NK-92 (cell line): ENCODE results near the gene TCF12.
"Not testable (repeated sequence)": the region's sequence is repeated elsewhere in the genome, so short reads cannot be mapped to it uniquely, and the experiment has no call there.

Experiments
- DNase-seq: peaks from one replicate; lab custom pipeline; 2025; ENCODE audit not compliant: unreplicated experiment; lab: John Stamatoyannopoulos, UW

Gene TCF12

GRCh38 chr15:57129064-57129463 lies 210.6 kb downstream of the TCF12 start:
- no peak for DNase-seq

GRCh38 chr15:57130956-57131355 lies 212.5 kb downstream of the TCF12 start:
- no peak for DNase-seq

GRCh38 chr15:57133127-57133968 lies 214.9 kb downstream of the TCF12 start:
- DNase-seq = no peak

- DNase-seq = no peak
These were observed 215.7 kb downstream of the TCF12 start for GRCh38 chr15:57134071-57134605.

GRCh38 chr15:57134851-57135250 lies 216.4 kb downstream of the TCF12 start:
- no peak for DNase-seq

GRCh38 chr15:57135800-57136199 lies 217.4 kb downstream of the TCF12 start:
- no peak for DNase-seq

- DNase-seq = no peak
These were observed 219.9 kb downstream of the TCF12 start for GRCh38 chr15:57138349-57138788.

- DNase-seq = no peak
These were observed 225.2 kb downstream of the TCF12 start for GRCh38 chr15:57143511-57144078.

- no peak for DNase-seq
These were observed 226.0 kb downstream of the TCF12 start for GRCh38 chr15:57144448-57144847.

- no peak for DNase-seq
These were observed 228.2 kb downstream of the TCF12 start for GRCh38 chr15:57146506-57147201.

- DNase-seq = no peak
These were observed 229.2 kb downstream of the TCF12 start for GRCh38 chr15:57147621-57148020.

- DNase-seq = no peak
These were observed 229.8 kb downstream of the TCF12 start for GRCh38 chr15:57148262-57148661.

GRCh38 chr15:57149196-57149595 lies 230.8 kb downstream of the TCF12 start:
- DNase-seq = no peak

- DNase-seq = no peak
These were observed 231.8 kb downstream of the TCF12 start for GRCh38 chr15:57150066-57150865.

- not testable (repeated sequence) for DNase-seq
These were observed 232.4 kb downstream of the TCF12 start for GRCh38 chr15:57150866-57151203.

GRCh38 chr15:57152133-57152532 lies 233.7 kb downstream of the TCF12 start:
- DNase-seq = no peak

- no peak for DNase-seq
These were observed 234.5 kb downstream of the TCF12 start for GRCh38 chr15:57152666-57153539.

GRCh38 chr15:57156210-57156884 lies 237.9 kb downstream of the TCF12 start:
- no peak for DNase-seq

GRCh38 chr15:57158589-57158988 lies 240.1 kb downstream of the TCF12 start:
- no peak for DNase-seq
